Naive thymus-derived CD8-positive, alpha-beta T cell (primary cell): ENCODE data around the gene LRRC63. TPM values are rescaled to one million over a fixed set of nuclear protein-coding genes. Genes with fewer than 3 reads are reported as not detected.
A peak's percentile ranks its signal among the peaks of the same experiment; 100 is the strongest.
"Not testable (repeated sequence)": the region's sequence is repeated elsewhere in the genome, so short reads cannot be mapped to it uniquely, and the experiment has no call there.

Experiments used
- ATAC-seq, 2 donors: fragments of 150-1000 bp; cut with Tn5 transposase in 1 of 2; sonication (Bioruptor Pico), chemical (Tn5 transposase) in 1 of 2; 1 replicate in 1 of 2; 2 replicates in 1 of 2; pipeline ENCODE4 v1.10.0; 2021; ENCODE audit warnings: mild to moderate bottlenecking in 2 of 2, moderate library complexity in 2 of 2
- POLR2A ChIA-PET: fragments of 350-600 bp; sonication (Branson Sonifier 250); formaldehyde crosslinking; loops from one replicate; lab custom pipeline; 2021; ENCODE audit warnings: antibody characterized with exemption; lab: Charles Lee
- DNase-seq, 10 donors: peaks; one replicate each; pipeline versions ENCODE4 v3.0.0 to v3.0.0-alpha.2; 2020 to 2022
- H3K27ac Mint-ChIP-seq, 10 donors: one replicate each; pipeline ENCODE4 v1.8.0; 2020 to 2022; ENCODE audit warnings: mild to moderate bottlenecking in 10 of 10, mixed read lengths in 10 of 10, moderate library complexity in 4 of 10, inconsistent platforms in 1 of 10
- H3K27me3 Mint-ChIP-seq, 5 donors: one replicate each; pipeline ENCODE4 v1.8.0; 2021 to 2022; ENCODE audit warnings: mixed read lengths in 5 of 5
- H3K36me3 Mint-ChIP-seq, 3 donors: one replicate each; pipeline ENCODE4 v1.8.0; 2020 to 2022; ENCODE audit warnings: mixed read lengths in 3 of 3, mild to moderate bottlenecking in 2 of 3, inconsistent platforms in 1 of 3
- H3K4me1 Mint-ChIP-seq, 4 donors: one replicate each; pipeline ENCODE4 v1.8.0; 2021 to 2022; ENCODE audit warnings: mixed read lengths in 4 of 4
- H3K4me3 Mint-ChIP-seq, 10 donors: one replicate each; pipeline ENCODE4 v1.8.0; 2020 to 2022; ENCODE audit warnings: mild to moderate bottlenecking in 10 of 10, mixed read lengths in 10 of 10, moderate library complexity in 6 of 10, inconsistent platforms in 1 of 10
- H3K9me3 Mint-ChIP-seq, 9 donors: one replicate each; pipeline ENCODE4 v1.8.0; 2020 to 2022; ENCODE audit warnings: mixed read lengths in 9 of 9, mild to moderate bottlenecking in 3 of 9, inconsistent platforms in 1 of 9, moderate library complexity in 1 of 9
- polyA plus RNA-seq, 3 donors: library from polyadenylated mRNA; unstranded; fragments of 300-500 nt; fragmentation: Illumina TruSeq; gene quantifications; one replicate each; pipeline ENCODE4 v1.2.3, GENCODE V29; 2021
- total RNA-seq, 8 experiments: library from RNA in 2 of 8; stranded (reverse) in 2 of 8; gene quantifications; one replicate each; pipeline ENCODE4 v1.2.3 and lab custom pipeline; 2021 to 2026

The LRRC63 gene
- total and polyA plus RNA-seq, 5 experiments from 2014 or later = 0.22 to 0.62 (median 0.37) TPM; not detected in 1

- Mint-ChIP-seq H3K4me1 (peaks cover 17 to 62% (median 43%) of the 10 kb centered on the region in 4 donors), H3K9me3 (no peaks in the 10 kb centered on the region), H3K27me3 (no peaks in the 10 kb centered on the region), H3K4me3 (no peak overlapping the region), H3K36me3 (no peaks in the 10 kb centered on the region), H3K27ac (peak overlapping the region in 5 of 10 donors; percentile 33 to 79 (median 51))
- POLR2A ChIA-PET = interaction anchor here (1.6 kb wide), 1 partner anchor 34 kb away, joined by 4 read pairs; no protein-coding TSS in a partner anchor
- DNase-seq (no peak), ATAC-seq (no peak)
Observed at GRCh38 chr13:46206143-46206542, 5.6 kb upstream of the LRRC63 start.

- DNase-seq = no peak
- Mint-ChIP-seq H3K9me3 (no peaks in the 10 kb centered on the region), H3K27ac (peak overlapping the region in 8 of 10 donors; percentile 6 to 79 (median 56)), H3K36me3 (no peaks in the 10 kb centered on the region), H3K4me3 (no peak overlapping the region), H3K4me1 (peaks cover 13 to 59% (median 37%) of the 10 kb centered on the region in 4 donors), H3K27me3 (no peaks in the 10 kb centered on the region)
- POLR2A ChIA-PET = no interaction called here
- ATAC-seq = no peak
Observed at GRCh38 chr13:46207828-46208227, 3.9 kb upstream of the LRRC63 start.

DNA sequence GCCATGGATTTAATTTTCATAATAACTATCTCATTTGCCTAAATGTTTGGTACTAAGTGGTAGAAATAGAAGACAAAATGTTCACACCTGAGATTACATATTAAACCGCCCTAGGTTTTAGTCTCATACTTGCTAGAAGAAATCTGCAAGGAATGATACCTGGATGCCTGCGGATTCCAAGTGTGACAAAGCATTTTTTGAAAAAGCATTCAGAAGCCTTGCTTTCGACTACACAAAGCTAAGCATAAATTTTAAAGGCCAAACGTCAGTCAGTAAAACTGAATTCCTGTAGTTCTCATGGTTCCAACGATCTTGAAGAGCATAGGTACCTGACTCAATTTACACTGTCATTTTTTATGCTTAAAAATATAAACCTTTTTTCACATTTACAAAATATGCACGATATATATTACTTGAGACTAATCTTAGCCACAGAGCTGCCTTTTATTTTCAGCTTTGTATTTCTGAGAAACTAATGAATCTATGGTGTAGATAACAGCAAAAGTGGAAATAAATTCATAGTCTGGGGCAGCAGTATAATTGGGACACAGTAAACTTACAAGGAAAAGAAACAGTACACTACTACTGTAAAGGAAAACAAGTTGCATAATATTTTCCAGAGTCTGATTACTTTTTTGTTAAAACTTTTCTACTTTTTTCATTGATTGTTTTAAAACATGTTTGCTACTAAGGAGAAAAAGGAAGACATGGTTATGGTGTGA lies 1.2 kb upstream of the LRRC63 start:
- Mint-ChIP-seq H3K4me1 (peaks cover 9 to 38% (median 29%) of the 10 kb centered on the region in 4 donors), H3K27ac (peak overlapping the region; percentile 86 to 98 (median 94)), H3K27me3 (no peaks in the 10 kb centered on the region), H3K9me3 (no peaks in the 10 kb centered on the region), H3K36me3 (no peaks in the 10 kb centered on the region), H3K4me3 (peak overlapping the region; percentile 82 to 99 (median 92))
- DNase-seq = no peak
- POLR2A ChIA-PET = interaction anchor here (0.6 to 1.8 kb wide), 11 partner anchors 8 to 884 kb away, joined by 3 to 10 read pairs (median 3); partner anchors contain the start of genes LCP1 and ZC3H13
- ATAC-seq = no peak

DNA sequence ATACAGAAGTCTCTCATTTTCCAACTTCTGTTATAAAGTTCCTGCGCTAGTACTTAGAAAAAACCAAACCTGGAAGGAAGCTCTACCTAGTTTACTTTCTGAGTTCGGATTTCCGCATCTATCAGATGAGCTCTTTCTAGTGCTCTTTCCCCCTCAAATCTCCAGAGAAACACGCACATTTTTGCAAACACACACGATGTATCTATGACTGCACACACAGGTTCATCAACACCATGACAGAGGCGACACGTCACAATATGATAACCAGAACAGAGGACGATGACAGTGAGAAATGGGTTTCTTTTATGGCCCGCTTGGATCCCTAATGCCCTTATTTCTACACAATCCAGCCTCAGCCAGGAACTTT lies 629 bp upstream of the LRRC63 start:
- no peaks in the 10 kb centered on the region for H3K27me3 Mint-ChIP-seq
- peak; percentile 55 to 79 for ATAC-seq
- no peaks in the 10 kb centered on the region for H3K9me3 Mint-ChIP-seq
- no peaks in the 10 kb centered on the region for H3K36me3 Mint-ChIP-seq
- H3K27ac Mint-ChIP-seq = peak overlapping the region; percentile 86 to 98 (median 94)
- DNase-seq = peak in 8 of 10 donors; percentile 40 to 84 (median 70)
- POLR2A ChIA-PET = interaction anchor here (0.7 to 1.8 kb wide), 12 partner anchors 9 to 159 kb away, joined by 3 to 10 read pairs (median 4); partner anchors contain the start of genes LCP1 and ZC3H13
- peak overlapping the region; percentile 82 to 99 (median 92) for H3K4me3 Mint-ChIP-seq
- H3K4me1 Mint-ChIP-seq = peaks cover 9 to 33% (median 26%) of the 10 kb centered on the region in 4 donors

DNA sequence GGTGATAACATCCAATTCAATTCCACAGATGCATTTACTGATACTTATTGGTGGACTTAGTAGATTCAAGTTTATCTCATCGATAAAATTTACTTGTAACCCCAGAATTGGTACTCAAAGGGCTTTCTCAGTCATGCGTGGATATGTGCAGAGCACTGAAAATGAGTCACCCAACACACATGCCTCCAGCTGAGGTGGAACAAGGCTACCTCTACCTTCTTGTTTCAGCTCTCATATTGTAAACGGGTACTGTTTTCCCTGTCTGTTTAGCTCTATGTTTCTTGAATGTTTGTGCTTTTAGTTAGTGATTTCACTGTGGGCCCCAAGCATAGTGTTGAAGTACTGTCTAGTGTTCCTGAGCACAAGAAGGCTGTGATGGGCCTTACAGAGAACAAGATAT lies 1.5 kb downstream of the LRRC63 start:
- no peaks in the 10 kb centered on the region for H3K27me3 Mint-ChIP-seq

GRCh38 chr13:46214741-46215140 lies 3.0 kb downstream of the LRRC63 start:
- peak overlapping the region in 2 of 10 donors; percentile 16 to 54 for H3K27ac Mint-ChIP-seq
- POLR2A ChIA-PET, H3K9me3 Mint-ChIP-seq, H3K4me3 Mint-ChIP-seq, H3K36me3 Mint-ChIP-seq, H3K27me3 Mint-ChIP-seq, ATAC-seq, DNase-seq: not testable (repeated sequence)
- peaks cover 7 to 25% (median 21%) of the 10 kb centered on the region in 4 donors for H3K4me1 Mint-ChIP-seq

More for the DNA sequence above, 1.5 kb downstream of the LRRC63 start:
- peak overlapping the region in 1 of 10 donors; percentile 30 for H3K4me3 Mint-ChIP-seq
- ATAC-seq = no peak
- POLR2A ChIA-PET = no interaction called here
- H3K27ac Mint-ChIP-seq = peak overlapping the region in 3 of 10 donors; percentile 5 to 13 (median 12)
- H3K4me1 Mint-ChIP-seq = peaks cover 5 to 22% (median 17%) of the 10 kb centered on the region in 4 donors
- no peak for DNase-seq
- H3K36me3 Mint-ChIP-seq = no peaks in the 10 kb centered on the region
- peaks cover 0 to 6% (median 0%) of the 10 kb centered on the region in 9 donors for H3K9me3 Mint-ChIP-seq

- H3K27ac Mint-ChIP-seq, H3K4me3 Mint-ChIP-seq, ATAC-seq, H3K27me3 Mint-ChIP-seq, DNase-seq: not testable (repeated sequence)
- Mint-ChIP-seq H3K4me1 (peaks cover 3 to 19% (median 15%) of the 10 kb centered on the region in 4 donors), H3K9me3 (peaks cover 1 to 32% (median 16%) of the 10 kb centered on the region in 9 donors), H3K36me3 (peaks cover 0 to 15% (median 14%) of the 10 kb centered on the region in 3 donors)
- POLR2A ChIA-PET = interaction anchor here (0.6 to 1.2 kb wide), 2 partner anchors 9 to 47 kb away, joined by 3 read pairs; partner anchors contain the start of gene LRRC63
Observed at GRCh38 chr13:46220234-46220633, 8.5 kb downstream of the LRRC63 start.

DNA sequence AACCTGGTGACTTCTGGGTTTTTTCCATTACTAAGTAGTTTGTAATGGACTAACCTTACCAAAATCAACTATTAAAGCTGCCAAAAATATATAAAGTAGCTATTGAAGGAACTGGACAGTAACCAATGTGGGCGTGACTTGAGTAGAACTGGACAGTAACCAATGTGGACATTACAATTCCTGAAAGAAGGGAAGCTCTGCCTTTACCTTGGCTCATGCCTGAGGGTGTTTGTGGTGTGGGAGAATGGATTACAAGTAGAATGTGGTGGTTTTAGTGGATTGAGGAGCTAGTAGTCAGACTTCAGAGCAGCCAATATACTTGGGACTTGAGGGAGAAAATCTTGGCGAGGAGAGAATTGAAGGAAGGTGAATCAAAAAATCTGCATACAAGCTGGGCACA lies 17.5 kb downstream of the LRRC63 start:
- Mint-ChIP-seq H3K4me1 (no peaks in the 10 kb centered on the region), H3K36me3 (peaks cover 0 to 42% (median 19%) of the 10 kb centered on the region in 3 donors), H3K27ac (peak overlapping the region in 2 of 10 donors; percentile 1 to 12), H3K9me3 (peaks cover 10 to 42% (median 25%) of the 10 kb centered on the region in 9 donors), H3K4me3 (no peak overlapping the region), H3K27me3 (no peaks in the 10 kb centered on the region)
- DNase-seq (no peak), ATAC-seq (no peak)
- POLR2A ChIA-PET = no interaction called here

DNA sequence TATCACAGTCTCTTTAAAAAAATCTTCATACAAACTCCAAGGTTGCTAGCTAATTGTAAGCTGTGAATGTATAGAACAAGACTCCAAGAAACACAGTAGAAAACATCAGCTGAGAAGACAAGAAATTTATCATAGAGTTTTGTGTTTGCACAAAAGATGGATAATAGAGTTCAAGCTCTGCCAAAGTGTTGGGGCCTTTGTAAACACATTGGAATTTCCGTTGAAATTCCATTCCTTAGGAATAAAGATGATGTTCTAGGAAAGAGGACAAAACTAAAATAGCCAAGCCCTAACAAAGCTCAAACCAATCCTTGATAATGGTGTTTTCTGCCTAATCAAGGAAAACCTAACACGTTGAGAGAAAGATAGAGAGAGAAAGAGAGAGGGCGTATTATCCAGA lies 20.6 kb downstream of the LRRC63 start:
- POLR2A ChIA-PET = no interaction called here
- no peak for ATAC-seq
- no peak overlapping the region for H3K27ac Mint-ChIP-seq
- peaks cover 12 to 61% (median 41%) of the 10 kb centered on the region in 9 donors for H3K9me3 Mint-ChIP-seq
- DNase-seq = no peak
- H3K4me1 Mint-ChIP-seq = no peaks in the 10 kb centered on the region
- H3K36me3 Mint-ChIP-seq = peaks cover 0 to 48% (median 34%) of the 10 kb centered on the region in 3 donors
- H3K27me3 Mint-ChIP-seq = no peaks in the 10 kb centered on the region
- H3K4me3 Mint-ChIP-seq = no peak overlapping the region

DNA sequence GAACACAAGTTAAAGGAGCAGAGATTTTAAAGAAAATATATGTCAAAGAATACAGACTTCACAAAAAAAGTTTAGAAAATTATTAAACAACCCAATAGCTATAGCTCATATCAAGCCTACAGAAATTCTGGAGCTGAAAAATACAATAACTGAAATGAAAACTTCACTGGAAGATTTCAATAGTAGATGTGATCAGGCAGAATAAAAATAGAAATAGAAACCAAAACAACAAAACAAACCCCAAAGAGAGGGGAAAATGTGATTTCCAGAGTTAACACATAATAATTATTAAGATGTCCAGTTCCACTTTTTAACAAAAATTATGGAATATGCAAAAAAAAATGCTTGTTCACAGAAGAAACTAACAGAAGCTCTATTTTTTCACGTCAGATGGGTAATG lies 23.6 kb downstream of the LRRC63 start:
- H3K27me3 Mint-ChIP-seq = no peaks in the 10 kb centered on the region
- H3K4me1 Mint-ChIP-seq = no peaks in the 10 kb centered on the region
- POLR2A ChIA-PET = no interaction called here
- ATAC-seq (no peak), DNase-seq (no peak)
- no peak overlapping the region for H3K27ac Mint-ChIP-seq
- H3K36me3 Mint-ChIP-seq = peaks cover 0 to 41% (median 26%) of the 10 kb centered on the region in 3 donors
- no peak overlapping the region for H3K4me3 Mint-ChIP-seq
- peaks cover 10 to 49% (median 36%) of the 10 kb centered on the region in 9 donors for H3K9me3 Mint-ChIP-seq

GRCh38 chr13:46265292-46265691 lies 53.6 kb downstream of the LRRC63 start:
- Mint-ChIP-seq H3K4me1 (no peaks in the 10 kb centered on the region), H3K27ac (no peak overlapping the region), H3K9me3 (no peaks in the 10 kb centered on the region), H3K36me3 (no peaks in the 10 kb centered on the region), H3K4me3 (no peak overlapping the region), H3K27me3 (peaks cover 0 to 17% (median 3%) of the 10 kb centered on the region in 5 donors)
- POLR2A ChIA-PET = no interaction called here
- ATAC-seq (no peak), DNase-seq (no peak)

DNA sequence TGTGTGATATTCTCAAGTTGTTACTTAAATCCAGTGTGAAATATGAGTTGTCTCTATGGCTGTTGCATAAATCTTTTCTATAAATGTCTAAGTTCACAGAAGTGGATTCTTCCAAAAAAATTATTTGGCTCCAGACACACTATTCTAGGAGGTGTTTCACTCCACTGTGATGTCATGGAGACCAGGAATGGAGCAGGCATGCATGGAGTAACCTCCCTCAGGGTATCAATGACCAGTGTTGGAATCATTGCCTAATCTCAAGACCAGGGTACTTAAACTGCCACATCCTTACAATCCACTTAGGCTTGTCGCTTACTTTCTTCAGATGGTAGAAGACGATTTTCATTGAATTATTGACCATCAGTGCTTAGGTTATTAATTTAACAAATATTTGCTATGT lies 55.4 kb downstream of the LRRC63 start:
- Mint-ChIP-seq H3K4me1 (no peaks in the 10 kb centered on the region), H3K36me3 (no peaks in the 10 kb centered on the region), H3K27ac (no peak overlapping the region), H3K9me3 (no peaks in the 10 kb centered on the region), H3K4me3 (no peak overlapping the region), H3K27me3 (peaks cover 0 to 17% (median 3%) of the 10 kb centered on the region in 5 donors)
- DNase-seq (no peak), ATAC-seq (no peak)
- POLR2A ChIA-PET = no interaction called here

GRCh38 chr13:46270416-46270815 lies 58.7 kb downstream of the LRRC63 start:
- Mint-ChIP-seq H3K9me3 (no peaks in the 10 kb centered on the region), H3K4me3 (no peak overlapping the region), H3K27ac (no peak overlapping the region), H3K27me3 (peaks cover 0 to 2% (median 0%) of the 10 kb centered on the region in 5 donors), H3K36me3 (no peaks in the 10 kb centered on the region), H3K4me1 (no peaks in the 10 kb centered on the region)
- DNase-seq (no peak), ATAC-seq (no peak)
- POLR2A ChIA-PET = no interaction called here
